Activated T-cell treated with anti-CD3 and anti-CD28 coated beads, Interleukin-2, amount 50 U/mL, for 72 hours (primary cell): ENCODE data around the gene MINDY2. TPM values are rescaled to one million over a fixed set of nuclear protein-coding genes. Genes with fewer than 3 reads are reported as not detected.

Source experiments
- ATAC-seq, 2 donors: fragments of 150-1000 bp; cut with Tn5 transposase; replicated peaks in 1 of 2; 2 replicates each; pipeline ENCODE4 v1.10.0; 2021; ENCODE audit warnings: moderate library complexity in 2 of 2, mild to moderate bottlenecking in 1 of 2
- DNase-seq, 2 donors: peaks; one replicate each; pipeline ENCODE4 v3.0.0; 2021 to 2022; ENCODE audit warnings: mixed read lengths in 1 of 2
- H3K27ac Mint-ChIP-seq: one replicate; pipeline ENCODE4 v1.8.0; 2022; ENCODE audit warnings: mild to moderate bottlenecking, moderate library complexity, mixed read lengths
- H3K27me3 Mint-ChIP-seq: one replicate; pipeline ENCODE4 v1.8.0; 2022; ENCODE audit warnings: low read depth, mixed read lengths
- H3K36me3 Mint-ChIP-seq, 2 donors: one replicate each; pipeline ENCODE4 v1.8.0; 2022; ENCODE audit warnings: mixed read lengths in 2 of 2, mild to moderate bottlenecking in 1 of 2; ENCODE audit not compliant: insufficient read depth in 2 of 2
- H3K4me1 Mint-ChIP-seq: one replicate; pipeline ENCODE4 v1.8.0; 2022; ENCODE audit warnings: low read depth, mixed read lengths
- H3K4me3 Mint-ChIP-seq, 2 donors: one replicate each; pipeline ENCODE4 v1.8.0; 2022; ENCODE audit warnings: mild to moderate bottlenecking in 2 of 2, mixed read lengths in 2 of 2, moderate library complexity in 2 of 2
- H3K9me3 Mint-ChIP-seq, 2 donors: one replicate each; pipeline ENCODE4 v1.8.0; 2022; ENCODE audit warnings: mixed read lengths in 2 of 2
- total RNA-seq, 2 donors: library from RNA; stranded (reverse); gene quantifications; one replicate each; pipeline ENCODE4 v1.2.3, GENCODE V29; 2022

MINDY2 gene
- total RNA-seq, 2 donors from 2014 or later, result 10.6 to 12.3 TPM

- H3K36me3 Mint-ChIP-seq, result peaks cover 2% of the 10 kb centered on the region in 2 donors
- H3K27ac Mint-ChIP-seq, result no peak overlapping the region
- H3K9me3 Mint-ChIP-seq, result no peaks in the 10 kb centered on the region
- H3K27me3 Mint-ChIP-seq, result no peaks in the 10 kb centered on the region
- DNase-seq (no peak), ATAC-seq (peak; percentile 33 to 41)
- H3K4me1 Mint-ChIP-seq, result peaks cover 74% of the 10 kb centered on the region
- peak overlapping the region in 1 of 2 donors; percentile 19 for H3K4me3 Mint-ChIP-seq
Observed at GRCh38 chr15:58742022-58742813, 28.9 kb upstream of the MINDY2 start.

GRCh38 chr15:58742819-58743502 lies 28.1 kb upstream of the MINDY2 start:
- Mint-ChIP-seq H3K9me3 (no peaks in the 10 kb centered on the region), H3K27ac (peak overlapping the region; percentile 43), H3K36me3 (peaks cover 2 to 4% of the 10 kb centered on the region in 2 donors), H3K4me3 (peak overlapping the region in 1 of 2 donors; percentile 19), H3K4me1 (peaks cover 73% of the 10 kb centered on the region), H3K27me3 (no peaks in the 10 kb centered on the region)
- no peak for DNase-seq
- no peak for ATAC-seq

- Mint-ChIP-seq H3K9me3 (no peaks in the 10 kb centered on the region), H3K4me3 (peak overlapping the region; percentile 23 to 63), H3K27me3 (no peaks in the 10 kb centered on the region), H3K36me3 (peaks cover 6 to 12% of the 10 kb centered on the region in 2 donors), H3K4me1 (peaks cover 66% of the 10 kb centered on the region), H3K27ac (peak overlapping the region; percentile 31)
- DNase-seq (no peak), ATAC-seq (no peak)
Observed at GRCh38 chr15:58746174-58746573, 24.9 kb upstream of the MINDY2 start.

- Mint-ChIP-seq H3K36me3 (peaks cover 6 to 12% of the 10 kb centered on the region in 2 donors), H3K4me1 (peaks cover 46% of the 10 kb centered on the region), H3K27me3 (no peaks in the 10 kb centered on the region), H3K27ac (peak overlapping the region; percentile 99), H3K4me3 (peak overlapping the region; percentile 94 to 95), H3K9me3 (no peaks in the 10 kb centered on the region)
- peak; percentile 24 to 28 for ATAC-seq
- DNase-seq, result peak; percentile 59 to 70
Observed at GRCh38 chr15:58748040-58748851, 22.9 kb upstream of the MINDY2 start.

- Mint-ChIP-seq H3K27ac (peak overlapping the region; percentile 99), H3K9me3 (no peaks in the 10 kb centered on the region), H3K4me3 (peak overlapping the region; percentile 94 to 95), H3K27me3 (no peaks in the 10 kb centered on the region), H3K4me1 (peaks cover 39% of the 10 kb centered on the region), H3K36me3 (peaks cover 6 to 10% of the 10 kb centered on the region in 2 donors)
- ATAC-seq (peak; percentile 42 to 45), DNase-seq (peak; percentile 54 to 56)
Observed at GRCh38 chr15:58748852-58749531, 22.1 kb upstream of the MINDY2 start.

- no peaks in the 10 kb centered on the region for H3K27me3 Mint-ChIP-seq
- ATAC-seq (peak; percentile 92), DNase-seq (peak; percentile 97 to 99)
- H3K27ac Mint-ChIP-seq, result peak within 1 kb of the TSS; percentile 99
- H3K9me3 Mint-ChIP-seq, result no peaks in the 10 kb centered on the region
- H3K4me3 Mint-ChIP-seq, result peak within 1 kb of the TSS; percentile 94 to 95
- H3K36me3 Mint-ChIP-seq, result peaks cover 4 to 10% of the 10 kb centered on the region in 2 donors
- H3K4me1 Mint-ChIP-seq, result peaks cover 33% of the 10 kb centered on the region
Observed at GRCh38 chr15:58749532-58750337, 21.4 kb upstream of the MINDY2 start, which contains the start of gene ADAM10. ADAM10 (minus strand) TSS chr15:58749707; CDS start chr15:58749534, 173 bp downstream.

GRCh38 chr15:58752716-58753115 lies 18.4 kb upstream of the MINDY2 start:
- no peaks in the 10 kb centered on the region for H3K27me3 Mint-ChIP-seq
- H3K27ac Mint-ChIP-seq, result no peak overlapping the region
- no peak for DNase-seq
- no peaks in the 10 kb centered on the region for H3K9me3 Mint-ChIP-seq
- H3K4me3 Mint-ChIP-seq, result no peak overlapping the region
- no peak for ATAC-seq
- H3K4me1 Mint-ChIP-seq, result peaks cover 16% of the 10 kb centered on the region
- H3K36me3 Mint-ChIP-seq, result peaks cover 4 to 9% of the 10 kb centered on the region in 2 donors

- no peak for ATAC-seq
- H3K4me1 Mint-ChIP-seq, result peaks cover 11% of the 10 kb centered on the region
Observed at GRCh38 chr15:58755350-58755749, 15.8 kb upstream of the MINDY2 start.

GRCh38 chr15:58755956-58756355 lies 15.1 kb upstream of the MINDY2 start:
- Mint-ChIP-seq H3K27me3 (no peaks in the 10 kb centered on the region), H3K4me3 (no peak overlapping the region), H3K9me3 (no peaks in the 10 kb centered on the region), H3K36me3 (no peaks in the 10 kb centered on the region), H3K4me1 (peaks cover 12% of the 10 kb centered on the region), H3K27ac (no peak overlapping the region)
- DNase-seq, result no peak
- ATAC-seq, result no peak

More at GRCh38 chr15:58755350-58755749, 15.8 kb upstream of the MINDY2 start:
- H3K36me3 Mint-ChIP-seq, result no peaks in the 10 kb centered on the region
- H3K27me3 Mint-ChIP-seq, result no peaks in the 10 kb centered on the region
- no peak overlapping the region for H3K4me3 Mint-ChIP-seq
- H3K9me3 Mint-ChIP-seq, result no peaks in the 10 kb centered on the region
- DNase-seq, result no peak
- H3K27ac Mint-ChIP-seq, result no peak overlapping the region

GRCh38 chr15:58758141-58758540 lies 13.0 kb upstream of the MINDY2 start:
- no peak overlapping the region for H3K27ac Mint-ChIP-seq
- peaks cover 18% of the 10 kb centered on the region for H3K4me1 Mint-ChIP-seq
- H3K9me3 Mint-ChIP-seq, result no peaks in the 10 kb centered on the region
- no peak overlapping the region for H3K4me3 Mint-ChIP-seq
- H3K36me3 Mint-ChIP-seq, result no peaks in the 10 kb centered on the region
- DNase-seq, result no peak
- H3K27me3 Mint-ChIP-seq, result no peaks in the 10 kb centered on the region
- ATAC-seq, result no peak

GRCh38 chr15:58760385-58761009 lies 10.6 kb upstream of the MINDY2 start:
- Mint-ChIP-seq H3K27ac (no peak overlapping the region), H3K4me3 (no peak overlapping the region), H3K36me3 (peaks cover 2 to 6% of the 10 kb centered on the region in 2 donors), H3K4me1 (peaks cover 12% of the 10 kb centered on the region), H3K27me3 (no peaks in the 10 kb centered on the region), H3K9me3 (peaks cover 1 to 3% of the 10 kb centered on the region in 2 donors)
- DNase-seq (no peak), ATAC-seq (peak in 1 of 2 donors; percentile 7)
